ENCODE data around the gene ACOT12. TPM values are rescaled to one million over a fixed set of nuclear protein-coding genes. Genes with fewer than 3 reads are reported as not detected.
A peak's percentile ranks its signal among the peaks of the same experiment; 100 is the strongest.
"Not testable (repeated sequence)": the region's sequence is repeated elsewhere in the genome, so short reads cannot be mapped to it uniquely, and the experiment has no call there.

Gene ACOT12
- total RNA-seq, 1 donor from 2014 or later, result not detected

- H3K4me3 Mint-ChIP-seq, result no peak overlapping the region
- intact Hi-C loops (cut with micrococcal nuclease), result no loop called here
- H3K27me3 Mint-ChIP-seq, result no peaks in the 10 kb centered on the region
- no peak overlapping the region for H3K27ac Mint-ChIP-seq
- no peaks in the 10 kb centered on the region for H3K9me3 Mint-ChIP-seq
- DNase-seq, result no peak
- peaks cover 22% of the 10 kb centered on the region for H3K4me1 Mint-ChIP-seq
- H3K36me3 Mint-ChIP-seq (ENCODE audit: low read depth), result peaks cover 2% of the 10 kb centered on the region
Observed at GRCh38 chr5:81417052-81417451, 23.1 kb upstream of the ACOT12 start.

- Mint-ChIP-seq H3K4me1 (peaks cover 3% of the 10 kb centered on the region), H3K27me3 (no peaks in the 10 kb centered on the region), H3K36me3 (ENCODE audit: low read depth) (no peaks in the 10 kb centered on the region), H3K27ac (no peak overlapping the region), H3K9me3 (no peaks in the 10 kb centered on the region), H3K4me3 (no peak overlapping the region)
- no peak for DNase-seq
- intact Hi-C loops (cut with micrococcal nuclease), result no loop called here
Observed at GRCh38 chr5:81409896-81410295, 16.0 kb upstream of the ACOT12 start.

- Mint-ChIP-seq H3K4me1 (peaks cover 3% of the 10 kb centered on the region), H3K9me3 (no peaks in the 10 kb centered on the region), H3K4me3 (no peak overlapping the region), H3K27me3 (no peaks in the 10 kb centered on the region), H3K36me3 (ENCODE audit: low read depth) (no peaks in the 10 kb centered on the region), H3K27ac (no peak overlapping the region)
- intact Hi-C loops (cut with micrococcal nuclease), result no loop called here
- DNase-seq, result no peak
Observed at GRCh38 chr5:81409361-81409760, 15.4 kb upstream of the ACOT12 start.

GRCh38 chr5:81408496-81408895 lies 14.6 kb upstream of the ACOT12 start:
- intact Hi-C loops (cut with micrococcal nuclease), result no loop called here
- no peak for DNase-seq
- Mint-ChIP-seq H3K4me1 (peaks cover 3% of the 10 kb centered on the region), H3K36me3 (ENCODE audit: low read depth) (no peaks in the 10 kb centered on the region), H3K9me3 (no peaks in the 10 kb centered on the region), H3K4me3 (no peak overlapping the region), H3K27ac (no peak overlapping the region), H3K27me3 (peaks cover 2% of the 10 kb centered on the region)

- not testable (repeated sequence) for H3K4me3 Mint-ChIP-seq
Observed at GRCh38 chr5:81407811-81408210, 13.9 kb upstream of the ACOT12 start.

GRCh38 chr5:81405126-81405891 lies 11.4 kb upstream of the ACOT12 start:
- DNase-seq, result no peak
- Mint-ChIP-seq H3K27ac (no peak overlapping the region), H3K4me3 (no peak overlapping the region), H3K4me1 (peaks cover 3% of the 10 kb centered on the region), H3K36me3 (ENCODE audit: low read depth) (no peaks in the 10 kb centered on the region), H3K27me3 (peaks cover 2% of the 10 kb centered on the region), H3K9me3 (no peaks in the 10 kb centered on the region)
- intact Hi-C loops (cut with micrococcal nuclease), result no loop called here

More at GRCh38 chr5:81407811-81408210, 13.9 kb upstream of the ACOT12 start:
- H3K27me3 Mint-ChIP-seq; H3K4me1 Mint-ChIP-seq; H3K9me3 Mint-ChIP-seq; DNase-seq; H3K36me3 Mint-ChIP-seq (ENCODE audit: low read depth); intact Hi-C loops (cut with micrococcal nuclease); H3K27ac Mint-ChIP-seq: not testable (repeated sequence)

- Mint-ChIP-seq H3K27ac (no peak overlapping the region), H3K4me1 (peaks cover 2% of the 10 kb centered on the region), H3K36me3 (ENCODE audit: low read depth) (no peaks in the 10 kb centered on the region), H3K27me3 (peaks cover 4% of the 10 kb centered on the region), H3K9me3 (no peaks in the 10 kb centered on the region), H3K4me3 (no peak overlapping the region)
- DNase-seq, result no peak
- intact Hi-C loops (cut with micrococcal nuclease), result no loop called here
Observed at GRCh38 chr5:81402192-81402930, 8.4 kb upstream of the ACOT12 start.

GRCh38 chr5:81401266-81401665 lies 7.3 kb upstream of the ACOT12 start:
- intact Hi-C loops (cut with micrococcal nuclease), result no loop called here
- no peak for DNase-seq
- Mint-ChIP-seq H3K9me3 (no peaks in the 10 kb centered on the region), H3K27me3 (peaks cover 8% of the 10 kb centered on the region), H3K4me1 (peaks cover 2% of the 10 kb centered on the region), H3K27ac (no peak overlapping the region), H3K4me3 (no peak overlapping the region), H3K36me3 (ENCODE audit: low read depth) (no peaks in the 10 kb centered on the region)

- intact Hi-C loops (cut with micrococcal nuclease), result no loop called here
- H3K4me1 Mint-ChIP-seq, result peaks cover 2% of the 10 kb centered on the region
- H3K27ac Mint-ChIP-seq, result no peak overlapping the region
- no peak overlapping the region for H3K4me3 Mint-ChIP-seq
- peaks cover 16% of the 10 kb centered on the region for H3K27me3 Mint-ChIP-seq
- H3K9me3 Mint-ChIP-seq, result no peaks in the 10 kb centered on the region
- DNase-seq, result no peak
- H3K36me3 Mint-ChIP-seq (ENCODE audit: low read depth), result no peaks in the 10 kb centered on the region
Observed at GRCh38 chr5:81400375-81400774, 6.4 kb upstream of the ACOT12 start.

GRCh38 chr5:81398741-81399140 lies 4.8 kb upstream of the ACOT12 start:
- peaks cover 25% of the 10 kb centered on the region for H3K27me3 Mint-ChIP-seq
- no peaks in the 10 kb centered on the region for H3K36me3 Mint-ChIP-seq (ENCODE audit: low read depth)
- no peak overlapping the region for H3K4me3 Mint-ChIP-seq
- intact Hi-C loops (cut with micrococcal nuclease), result no loop called here
- no peak overlapping the region for H3K27ac Mint-ChIP-seq
- no peak for DNase-seq
- peaks cover 2% of the 10 kb centered on the region for H3K4me1 Mint-ChIP-seq
- H3K9me3 Mint-ChIP-seq, result no peaks in the 10 kb centered on the region

- Mint-ChIP-seq H3K4me1 (peaks cover 5% of the 10 kb centered on the region), H3K4me3 (no peak overlapping the region), H3K9me3 (no peaks in the 10 kb centered on the region), H3K27ac (no peak overlapping the region), H3K36me3 (ENCODE audit: low read depth) (no peaks in the 10 kb centered on the region), H3K27me3 (peaks cover 35% of the 10 kb centered on the region)
- intact Hi-C loops (cut with micrococcal nuclease), result no loop called here
- no peak for DNase-seq
Observed at GRCh38 chr5:81397176-81397575, 3.2 kb upstream of the ACOT12 start.

- no peak overlapping the region for H3K4me3 Mint-ChIP-seq
- H3K4me1 Mint-ChIP-seq, result peaks cover 5% of the 10 kb centered on the region
- DNase-seq, result no peak
- H3K27ac Mint-ChIP-seq, result no peak overlapping the region
- no peaks in the 10 kb centered on the region for H3K36me3 Mint-ChIP-seq (ENCODE audit: low read depth)
- H3K9me3 Mint-ChIP-seq, result no peaks in the 10 kb centered on the region
- H3K27me3 Mint-ChIP-seq, result peaks cover 45% of the 10 kb centered on the region
- intact Hi-C loops (cut with micrococcal nuclease), result no loop called here
Observed at GRCh38 chr5:81395262-81395661, 1.3 kb upstream of the ACOT12 start.

- H3K27ac Mint-ChIP-seq, result no peak overlapping the region
- no peak for DNase-seq
- H3K4me3 Mint-ChIP-seq, result peak overlapping the region; percentile 49
- peaks cover 2% of the 10 kb centered on the region for H3K4me1 Mint-ChIP-seq
- no peaks in the 10 kb centered on the region for H3K36me3 Mint-ChIP-seq (ENCODE audit: low read depth)
- H3K27me3 Mint-ChIP-seq, result peaks cover 44% of the 10 kb centered on the region
- intact Hi-C loops (cut with micrococcal nuclease), result no loop called here
- peaks cover 4% of the 10 kb centered on the region for H3K9me3 Mint-ChIP-seq
Observed at GRCh38 chr5:81393430-81393782, 528 bp downstream of the ACOT12 start.

- Mint-ChIP-seq H3K4me3 (no peak overlapping the region), H3K27ac (no peak overlapping the region), H3K36me3 (ENCODE audit: low read depth) (no peaks in the 10 kb centered on the region), H3K9me3 (peaks cover 4% of the 10 kb centered on the region), H3K27me3 (peaks cover 28% of the 10 kb centered on the region), H3K4me1 (peaks cover 2% of the 10 kb centered on the region)
- no peak for DNase-seq
- intact Hi-C loops (cut with micrococcal nuclease), result no loop called here
Observed at GRCh38 chr5:81389025-81389424, 4.9 kb downstream of the ACOT12 start.
